GM12875 (cell line): ENCODE measurements around the gene ATXN7L1.

ENCODE experiments used
- H3K4me3 ChIP-seq: one replicate; pipeline ENCODE4 v1.5.1; 2011; ENCODE audit warnings: low read depth, low read length, control low read depth
- CTCF ChIP-seq: IDR thresholded peaks from 2 replicates; pipeline ENCODE4 v1.5.1; 2011; ENCODE audit warnings: low read depth, mild to moderate bottlenecking, control low read depth, inconsistent platforms, low read length, moderate library complexity, borderline replicate concordance; ENCODE audit not compliant: insufficient read depth

The ATXN7L1 gene

GRCh38 chr7:105751054-105751453 is 125.3 kb downstream of the ATXN7L1 start:
- TF ChIP-seq CTCF: no peak
- H3K4me3 ChIP-seq: no peak overlapping the region

- H3K4me3 ChIP-seq: no peak overlapping the region
- TF ChIP-seq CTCF: no peak
These were observed 127.7 kb downstream of the ATXN7L1 start for GRCh38 chr7:105748701-105749100.

- no peak overlapping the region for H3K4me3 ChIP-seq
- no peak for TF ChIP-seq CTCF
These were observed 130.6 kb downstream of the ATXN7L1 start for GRCh38 chr7:105745681-105746330.

- TF ChIP-seq CTCF: no peak
- no peak overlapping the region for H3K4me3 ChIP-seq
These were observed 132.1 kb downstream of the ATXN7L1 start for GRCh38 chr7:105744258-105744657.

- no peak overlapping the region for H3K4me3 ChIP-seq
- no peak for TF ChIP-seq CTCF
These were observed 132.9 kb downstream of the ATXN7L1 start for GRCh38 chr7:105743351-105744090.

- TF ChIP-seq CTCF: no peak
- no peak overlapping the region for H3K4me3 ChIP-seq
These were observed 133.6 kb downstream of the ATXN7L1 start for GRCh38 chr7:105742787-105743186.

- TF ChIP-seq CTCF: no peak
- no peak overlapping the region for H3K4me3 ChIP-seq
These were observed 134.4 kb downstream of the ATXN7L1 start for GRCh38 chr7:105741982-105742381.
